Putamen (tissue), 1 donor: Measurements from ENCODE around the gene MAPKAP1.

Experiments
- DNase-seq: peaks from one replicate; pipeline ENCODE4 v3.0.0-alpha.2; 2016; ENCODE audit warnings: low spot score

Gene MAPKAP1

DNA sequence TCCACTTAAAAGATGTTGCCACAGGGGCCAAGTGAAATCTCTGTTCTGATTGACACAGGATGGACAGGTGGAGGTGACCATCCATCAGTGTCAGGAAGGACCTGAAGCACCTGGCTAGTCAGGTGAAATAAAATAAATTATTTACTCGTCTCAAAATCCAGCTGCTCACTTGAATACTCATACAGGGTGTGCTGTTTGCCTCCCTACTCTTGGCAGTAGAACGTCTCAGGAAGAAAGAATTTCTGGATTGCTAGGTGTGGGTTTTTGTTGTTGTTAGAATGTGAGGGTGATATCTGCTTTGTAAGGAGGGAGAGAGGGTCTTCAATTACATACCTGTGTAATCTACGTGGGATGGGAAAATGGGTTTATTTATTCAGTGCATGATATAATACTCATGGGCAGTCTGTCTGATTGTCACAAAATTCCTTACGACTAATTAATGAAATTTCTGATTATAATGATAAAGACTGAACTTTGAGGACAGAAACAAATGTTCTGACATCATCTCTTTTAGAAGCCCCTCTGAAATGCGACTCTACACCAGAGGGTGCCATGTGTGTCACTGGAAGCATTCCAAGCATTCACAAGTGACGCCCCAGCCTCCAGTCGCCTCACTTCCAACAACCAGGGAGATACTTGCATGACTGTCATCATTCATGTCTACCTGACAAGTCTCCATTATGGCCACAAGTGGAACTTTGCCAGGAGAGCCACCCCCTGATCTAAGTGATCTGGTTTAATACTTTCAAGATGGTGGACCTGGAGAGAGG, 227.0 kb downstream of the MAPKAP1 start:
- no peak for DNase-seq

DNA sequence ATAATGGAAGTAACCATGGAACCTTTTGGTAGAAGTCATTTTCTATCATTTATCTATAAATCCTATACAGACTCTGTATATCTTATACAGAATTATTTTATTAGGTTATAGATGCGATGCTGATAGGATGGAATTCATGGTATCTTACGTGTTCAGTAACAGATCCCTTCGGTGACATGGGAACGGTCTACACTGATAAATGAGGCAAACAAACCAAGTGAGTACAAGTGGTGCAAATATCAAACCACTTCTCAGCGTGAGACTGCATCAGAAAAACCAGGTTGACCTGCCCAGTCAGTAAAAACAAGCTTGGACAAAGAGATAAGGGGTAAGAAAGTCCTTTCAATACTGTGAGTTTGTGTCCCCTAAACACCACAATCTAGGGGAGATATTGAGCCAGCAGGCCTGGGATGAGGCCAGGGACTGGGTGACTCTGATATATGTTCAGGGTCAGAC, 229.9 kb downstream of the MAPKAP1 start:
- DNase-seq: no peak

GRCh38 chr9:125476645-125477044, 230.4 kb downstream of the MAPKAP1 start:
- no peak for DNase-seq

- DNase-seq: no peak
These were observed 231.6 kb downstream of the MAPKAP1 start for GRCh38 chr9:125475385-125475784.

DNA sequence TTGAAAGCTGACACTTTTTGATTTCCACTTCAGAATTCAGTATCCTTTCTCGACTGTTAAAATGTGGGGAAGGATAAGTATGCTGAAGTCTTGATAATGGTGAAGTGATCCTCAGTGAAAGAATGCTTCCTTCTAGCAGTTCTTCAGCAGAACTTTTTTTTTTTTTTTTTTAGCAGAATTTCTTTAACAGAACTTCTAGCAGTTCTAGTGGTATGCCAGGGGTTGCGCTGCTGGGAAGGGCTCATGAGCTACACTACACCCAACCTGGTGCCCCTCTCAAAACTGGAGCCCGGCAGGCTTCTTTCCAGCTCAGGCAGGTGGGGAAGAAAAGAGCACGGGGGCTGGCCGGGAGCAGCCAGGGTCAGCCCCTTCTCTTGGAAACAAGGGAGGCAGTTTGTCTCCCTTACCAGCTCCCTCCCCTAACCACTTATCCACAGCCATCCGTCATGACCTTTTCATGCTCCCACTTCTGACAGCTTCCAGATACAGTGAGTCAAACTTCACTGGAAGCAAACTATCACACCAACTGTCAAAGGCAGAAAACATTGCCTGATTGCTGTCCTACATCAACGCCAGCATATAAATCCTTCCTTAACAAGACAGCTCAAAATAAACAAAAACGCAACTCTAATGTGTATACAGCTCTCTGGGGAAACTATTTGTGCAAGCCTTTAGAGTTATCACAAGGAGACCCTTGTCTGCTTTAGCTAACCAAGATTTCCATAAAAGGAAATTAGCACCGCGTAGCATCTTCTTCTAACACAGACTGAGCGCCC, 233.9 kb downstream of the MAPKAP1 start:
- DNase-seq: no peak

DNA sequence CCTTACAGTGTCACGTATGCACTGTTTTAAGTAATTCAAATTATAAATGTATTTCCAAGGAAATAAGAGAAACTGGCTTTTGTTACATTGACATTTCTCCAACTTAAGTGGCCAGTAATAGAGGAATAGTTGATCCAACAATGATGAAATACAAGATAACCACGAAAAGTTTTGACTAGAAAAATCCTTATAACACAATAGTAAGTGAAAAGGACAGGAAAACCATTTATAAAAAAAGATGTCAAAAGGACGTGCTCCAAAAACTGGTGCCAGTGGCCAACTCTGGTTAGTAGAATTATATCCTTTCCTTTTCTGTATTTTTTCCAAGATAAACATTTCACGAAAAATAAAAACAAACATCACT, 234.5 kb downstream of the MAPKAP1 start:
- no peak for DNase-seq

DNA sequence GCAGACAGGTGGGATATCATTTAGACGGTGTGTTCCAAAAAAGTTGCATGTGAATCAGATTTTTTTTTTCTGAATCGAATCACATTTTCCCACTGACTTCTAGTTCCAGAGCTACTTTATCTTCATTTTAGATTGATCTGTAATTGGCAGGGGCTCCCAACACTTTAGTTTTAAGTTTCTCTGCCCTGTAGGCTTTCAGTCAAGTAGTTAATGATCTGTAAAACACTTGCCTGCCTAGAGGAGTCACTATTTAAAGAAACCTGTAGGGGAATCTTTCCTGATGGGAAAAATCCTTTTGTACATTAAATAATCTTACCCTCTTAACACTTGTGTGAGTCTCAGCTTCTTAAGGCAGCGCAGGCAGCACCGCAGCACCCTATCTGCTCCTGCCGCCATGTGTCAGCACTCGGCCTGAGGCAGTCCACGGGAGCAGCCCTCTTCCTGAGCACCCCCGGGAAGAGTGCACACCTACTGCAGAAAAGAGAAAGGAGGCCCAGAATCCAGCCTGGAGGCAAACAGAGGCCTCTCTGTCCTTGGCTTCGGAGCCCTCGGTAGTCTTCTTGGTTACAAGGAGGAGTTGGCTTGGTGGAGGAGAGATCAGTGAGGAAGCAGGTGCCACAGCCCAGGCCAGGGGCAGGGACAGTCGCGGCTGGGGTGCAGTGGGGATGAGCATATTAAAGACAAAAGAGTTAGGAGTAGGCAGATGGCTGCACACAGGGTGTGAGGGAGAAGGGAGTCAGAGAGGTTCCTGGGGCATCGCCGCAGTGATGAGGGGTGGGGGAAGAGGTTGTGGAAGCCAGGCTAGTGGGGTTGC, 236.0 kb downstream of the MAPKAP1 start:
- DNase-seq: no peak

- DNase-seq: no peak
These were observed 236.8 kb downstream of the MAPKAP1 start for GRCh38 chr9:125470189-125470588.

DNA sequence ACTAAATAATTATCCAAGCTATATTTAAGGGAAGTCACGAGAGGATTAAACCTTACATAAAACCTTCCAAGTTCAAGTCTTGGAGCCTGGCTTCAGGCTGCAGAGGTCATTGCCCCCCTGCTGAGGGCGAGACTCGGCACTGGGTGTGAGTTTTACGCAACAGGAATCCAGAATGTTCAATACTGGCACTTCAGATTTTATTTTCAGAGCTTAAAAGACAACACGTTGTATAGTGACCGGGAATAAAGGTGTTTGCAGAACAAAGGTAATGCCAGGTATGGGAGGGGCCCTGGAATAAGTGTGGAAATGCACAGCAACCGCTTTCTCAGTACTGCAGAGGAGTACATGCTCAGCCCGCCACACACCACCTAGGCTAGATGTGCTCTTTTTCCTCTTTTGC, 238.4 kb downstream of the MAPKAP1 start:
- no peak for DNase-seq

DNA sequence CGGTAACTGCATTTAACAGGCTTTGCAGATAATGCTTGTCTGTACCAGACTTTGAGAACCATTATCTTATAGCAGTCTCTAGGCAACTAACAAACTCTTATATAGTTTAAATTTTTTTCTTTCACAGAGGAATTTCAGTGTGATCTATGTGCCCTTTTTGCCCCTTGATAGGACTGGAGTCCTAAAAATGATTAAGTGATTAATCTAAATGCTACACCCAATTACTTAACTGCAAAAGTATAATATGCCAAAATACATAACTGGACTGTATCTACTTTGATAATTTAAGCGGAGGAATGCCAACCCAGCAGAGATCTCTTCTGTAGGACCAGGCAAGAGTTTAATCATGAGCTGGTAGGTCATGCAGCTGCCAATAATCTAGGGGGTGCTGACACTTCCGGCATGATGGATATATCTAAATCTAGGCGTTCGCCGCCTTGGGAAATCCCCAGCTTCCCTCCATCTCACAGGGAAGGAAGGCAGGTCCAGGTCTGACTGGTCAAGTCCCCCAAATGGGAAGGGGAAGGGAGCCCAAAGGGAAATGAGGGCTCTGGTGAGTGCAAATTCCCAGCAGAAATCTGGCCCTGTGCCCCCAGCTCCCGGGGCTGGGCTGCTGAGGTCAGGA, 239.8 kb downstream of the MAPKAP1 start:
- DNase-seq: no peak

- DNase-seq: no peak
These were observed 240.6 kb downstream of the MAPKAP1 start for GRCh38 chr9:125466411-125466810.

GRCh38 chr9:125464591-125465385, 242.2 kb downstream of the MAPKAP1 start:
- DNase-seq: no peak

DNA sequence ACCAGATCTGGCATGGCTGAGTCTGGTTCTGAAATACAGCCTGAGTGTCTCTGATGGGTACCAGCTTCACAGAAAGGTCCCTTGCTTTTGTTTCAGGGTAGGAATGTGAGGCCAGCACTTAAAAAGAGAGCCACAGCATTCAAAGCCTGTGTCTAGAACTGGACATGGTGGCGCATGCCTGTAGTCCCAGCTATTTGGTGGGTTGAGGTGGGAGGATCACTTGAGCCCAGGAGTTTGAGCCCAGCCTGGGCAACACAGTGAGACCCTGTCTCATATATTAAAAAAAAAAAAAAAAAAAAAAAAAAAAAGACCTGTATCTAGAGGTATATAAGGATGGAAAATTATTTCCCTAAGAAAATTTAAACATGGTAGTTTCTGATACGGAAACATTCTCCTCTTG, 243.1 kb downstream of the MAPKAP1 start:
- no peak for DNase-seq

- no peak for DNase-seq
These were observed 244.1 kb downstream of the MAPKAP1 start for GRCh38 chr9:125462861-125463291.

- DNase-seq: no peak
These were observed 245.3 kb downstream of the MAPKAP1 start for GRCh38 chr9:125461636-125462190.

- DNase-seq: no peak
These were observed 245.9 kb downstream of the MAPKAP1 start for GRCh38 chr9:125460883-125461635.

- DNase-seq: no peak
These were observed 246.7 kb downstream of the MAPKAP1 start for GRCh38 chr9:125460346-125460745.

GRCh38 chr9:125457357-125457756, 249.7 kb downstream of the MAPKAP1 start:
- no peak for DNase-seq

DNA sequence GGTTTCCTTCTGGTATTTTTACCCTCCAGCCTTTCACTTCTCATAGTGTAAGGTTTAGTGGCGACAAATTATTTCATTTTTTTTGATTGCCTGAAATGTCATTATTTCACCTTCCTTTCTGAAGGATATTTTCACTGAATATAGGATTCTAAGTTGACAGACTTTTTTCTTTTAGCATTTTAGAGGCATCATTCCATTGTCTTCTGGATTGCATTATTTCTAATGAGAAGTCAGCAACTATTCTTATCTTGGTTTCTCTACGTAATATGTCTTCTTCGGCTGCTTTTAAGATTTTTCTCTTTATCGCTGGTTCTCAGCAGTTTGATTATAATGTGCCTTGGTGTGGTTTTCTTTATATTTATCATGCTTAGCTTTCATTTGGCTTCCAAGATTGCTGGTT, 251.1 kb downstream of the MAPKAP1 start:
- no peak for DNase-seq

DNA sequence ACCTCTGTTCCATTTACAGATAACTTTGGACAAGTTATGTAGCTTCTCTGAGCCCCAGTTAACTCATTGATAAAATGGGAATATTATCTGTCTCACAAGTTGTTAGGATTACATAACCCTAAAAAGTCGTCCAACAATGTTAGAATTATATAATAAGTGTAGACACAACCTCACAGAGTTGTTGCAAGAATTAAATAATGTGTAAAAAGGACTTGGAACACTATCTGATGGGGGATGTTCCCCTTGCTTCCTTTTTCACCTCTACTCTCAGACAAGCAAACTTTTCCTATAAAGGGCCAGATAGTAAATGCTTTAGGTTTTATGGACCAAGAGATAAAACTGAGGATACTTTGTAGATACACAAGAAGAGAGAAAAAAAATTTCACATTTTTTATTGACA, 251.9 kb downstream of the MAPKAP1 start:
- no peak for DNase-seq
